MV-4-11 (cell line): ENCODE data around the gene PRRC2A.

ENCODE experiments used
- DNase-seq: peaks from one replicate; lab custom pipeline; 2025; lab: John Stamatoyannopoulos, UW

The PRRC2A gene

DNA sequence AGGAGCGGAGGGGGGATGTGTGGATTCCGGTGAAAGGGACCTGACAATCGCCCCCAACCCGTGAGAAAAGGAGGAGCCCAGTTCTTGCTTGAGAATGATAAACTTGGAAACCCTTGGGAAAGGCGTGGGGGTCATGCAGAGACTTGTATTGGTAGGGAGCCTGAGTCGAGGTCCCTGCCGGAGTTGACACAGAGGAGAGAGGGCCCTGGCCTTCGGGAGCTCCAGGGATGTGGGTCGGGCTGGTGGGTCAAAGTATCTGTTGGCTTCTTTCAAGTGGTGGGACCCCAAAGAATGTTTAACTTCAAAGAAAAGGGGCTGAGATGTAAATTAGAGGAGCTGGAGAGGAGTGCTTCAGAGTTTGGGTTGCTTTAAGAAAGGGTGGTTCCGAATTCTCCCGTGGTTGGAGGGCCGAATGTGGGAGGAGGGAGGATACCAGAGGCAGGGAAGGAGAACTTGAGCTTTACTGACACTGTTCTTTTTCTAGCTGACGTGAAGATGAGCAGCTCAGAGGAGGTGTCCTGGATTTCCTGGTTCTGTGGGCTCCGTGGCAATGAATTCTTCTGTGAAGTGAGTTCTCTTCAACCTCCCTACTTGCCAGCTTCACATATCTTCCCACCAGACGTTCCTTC lies 45.9 kb downstream of the PRRC2A start:
- no peak for DNase-seq

DNA sequence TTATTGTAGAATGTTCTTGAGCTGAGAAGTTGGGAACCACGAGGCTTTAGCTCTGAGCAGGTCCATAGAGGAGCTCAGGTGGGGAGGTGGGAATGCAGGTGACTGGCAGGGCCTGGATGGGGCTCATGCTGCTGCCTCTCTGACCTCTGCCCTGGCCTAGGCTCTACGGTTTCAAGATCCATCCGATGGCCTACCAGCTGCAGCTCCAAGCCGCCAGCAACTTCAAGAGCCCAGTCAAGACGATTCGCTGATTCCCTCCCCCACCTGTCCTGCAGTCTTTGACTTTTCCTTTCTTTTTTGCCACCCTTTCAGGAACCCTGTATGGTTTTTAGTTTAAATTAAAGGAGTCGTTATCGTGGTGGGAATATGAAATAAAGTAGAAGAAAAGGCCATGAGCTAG lies 49.2 kb downstream of the PRRC2A start, which contains the start of gene LY6G5B:
LY6G5B (plus strand) TSS at position 301 of the 400 bp plus-strand sequence. CDS start 975 bp downstream, outside the sequence.
- no peak for DNase-seq

DNA sequence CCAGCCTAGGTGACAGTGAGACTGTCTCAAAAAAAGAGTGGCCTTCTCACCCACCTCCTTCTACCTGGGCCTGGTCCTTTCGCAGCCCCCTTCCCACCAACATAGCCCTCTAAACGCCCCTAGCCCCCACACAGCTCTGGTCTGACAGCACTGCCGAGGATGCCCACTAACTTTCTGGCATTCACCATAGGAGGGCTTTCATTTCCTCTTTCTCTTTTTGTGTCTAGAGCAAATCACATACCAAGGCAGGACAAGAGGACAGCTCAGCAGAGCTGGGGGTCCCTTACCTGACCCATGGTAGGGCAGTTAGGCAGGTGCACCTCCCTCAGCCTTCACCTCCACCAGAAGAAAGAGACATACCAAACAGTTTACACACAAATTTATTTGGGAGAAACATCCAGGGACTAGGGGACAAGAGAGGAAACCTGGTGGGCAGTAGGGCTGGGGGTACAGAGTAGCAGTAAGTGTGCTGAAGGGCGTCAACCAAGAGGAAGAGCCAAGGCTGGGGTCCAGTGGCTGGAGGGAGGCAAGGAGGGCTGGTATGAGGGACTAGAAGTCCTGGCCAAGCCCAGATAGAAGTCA lies 55.9 kb downstream of the PRRC2A start:
- peak; percentile 38 for DNase-seq

DNA sequence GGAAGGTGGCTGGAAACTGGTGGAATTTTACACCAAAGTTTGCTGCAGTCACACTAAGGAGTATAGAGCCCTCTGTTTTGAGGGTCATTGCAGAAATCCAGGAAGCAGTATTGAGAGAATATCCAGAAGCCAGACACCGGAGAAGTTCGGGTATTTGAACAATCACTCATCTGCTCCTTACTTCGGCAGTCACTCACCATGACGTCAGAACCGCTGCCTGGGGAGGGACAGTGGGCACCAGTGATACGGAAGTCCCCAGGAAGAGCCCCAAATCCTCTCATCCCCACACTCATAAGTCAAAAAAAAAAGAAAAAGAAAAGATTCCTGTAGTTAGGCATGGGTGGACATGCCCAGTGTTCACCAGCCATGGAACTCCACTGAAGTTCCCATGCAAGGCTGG lies 56.4 kb downstream of the PRRC2A start:
- DNase-seq: peak; percentile 2

DNA sequence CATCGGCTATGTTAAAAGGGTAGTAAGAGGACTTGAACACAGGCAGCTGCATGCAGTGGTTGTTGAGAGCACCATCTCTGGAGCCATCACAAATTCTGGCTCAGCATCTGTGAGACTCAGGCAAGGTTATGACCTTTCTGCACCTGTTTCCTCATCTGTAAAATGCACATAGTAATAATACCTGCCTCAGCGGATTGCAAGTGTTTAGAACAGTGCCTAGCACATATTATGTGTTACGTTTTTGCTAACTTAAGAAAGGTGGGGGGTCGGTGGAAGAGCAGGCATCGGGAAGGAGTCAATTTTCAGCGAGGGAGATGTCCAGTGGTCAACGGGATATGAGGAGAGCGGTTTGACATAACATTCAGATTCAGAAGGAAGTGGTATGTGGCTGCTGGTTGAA lies 57.4 kb downstream of the PRRC2A start:
- no peak for DNase-seq

DNA sequence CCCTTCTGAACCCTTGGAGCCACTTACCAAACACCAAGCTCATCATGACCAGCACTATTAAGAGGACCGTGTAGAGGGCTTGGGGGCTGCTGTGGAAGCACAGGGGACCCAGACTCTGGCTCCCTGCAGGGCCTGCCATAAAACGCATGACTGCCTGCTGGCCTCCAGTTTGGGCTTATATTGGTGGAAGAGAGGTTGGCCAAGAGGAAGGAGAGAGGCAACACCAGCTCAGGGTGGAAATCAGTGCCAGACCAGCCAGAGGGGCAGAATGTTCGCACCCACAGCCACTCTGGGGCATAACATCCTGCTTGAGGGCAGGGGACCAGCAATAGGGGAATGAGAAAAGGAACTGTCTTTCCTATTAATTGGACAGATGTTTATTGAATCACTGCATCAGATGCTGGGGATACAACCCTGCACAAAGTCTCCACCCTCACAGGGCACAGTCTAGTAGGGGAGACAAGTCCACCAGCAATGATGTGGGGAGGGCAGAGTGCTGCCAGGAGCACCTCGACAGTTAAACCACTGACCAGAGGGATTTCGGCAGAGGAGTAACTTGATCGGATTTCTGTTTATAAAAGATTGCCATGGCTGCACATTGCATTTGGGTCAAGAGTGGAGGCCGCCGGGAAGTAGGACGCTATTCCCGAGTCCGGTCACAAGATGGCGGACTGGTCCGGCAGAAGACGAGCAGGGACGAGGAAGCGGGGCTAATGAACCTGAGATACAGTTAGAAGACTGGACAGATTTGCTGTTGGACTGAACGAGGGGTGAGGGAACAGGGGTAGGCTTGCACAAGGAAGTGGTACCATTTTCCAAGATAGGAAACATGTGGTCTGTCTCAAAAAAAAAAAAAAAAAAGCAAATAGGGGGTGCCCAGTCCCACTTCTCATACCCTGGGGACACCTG lies 60.0 kb downstream of the PRRC2A start, which contains the start of gene LY6G5C:
LY6G5C (minus strand) TSS at position 842 of the 909 bp plus-strand sequence; CDS start at position 148, 694 bp downstream.
- DNase-seq: peak; percentile 71

DNA sequence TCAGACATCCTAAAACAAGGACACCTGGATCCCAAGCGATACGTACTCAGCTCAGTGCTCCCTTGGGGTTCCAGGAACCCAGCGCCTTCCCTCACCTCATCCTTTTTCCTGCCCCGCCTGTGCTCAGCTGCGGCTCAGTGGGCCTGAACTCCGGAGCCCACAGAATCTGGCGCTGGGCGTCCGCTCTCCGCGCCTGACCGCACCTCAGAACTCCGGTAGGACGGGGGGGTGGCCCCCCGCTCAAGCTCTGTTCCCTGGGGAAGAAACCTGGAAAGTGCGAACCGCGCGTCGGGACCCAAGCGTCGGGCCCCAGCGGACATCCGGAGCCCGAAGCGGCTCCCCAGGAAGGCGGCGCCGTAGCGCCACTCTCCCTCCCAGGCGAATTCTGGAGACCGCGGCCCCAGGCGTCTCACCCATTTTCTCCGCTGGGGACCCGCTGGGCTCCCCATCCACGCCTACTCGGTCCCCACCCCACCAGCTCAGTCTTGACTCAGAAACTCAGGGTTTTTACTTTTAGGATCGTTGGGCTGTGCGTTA lies 60.7 kb downstream of the PRRC2A start:
- peak; percentile 11 for DNase-seq

DNA sequence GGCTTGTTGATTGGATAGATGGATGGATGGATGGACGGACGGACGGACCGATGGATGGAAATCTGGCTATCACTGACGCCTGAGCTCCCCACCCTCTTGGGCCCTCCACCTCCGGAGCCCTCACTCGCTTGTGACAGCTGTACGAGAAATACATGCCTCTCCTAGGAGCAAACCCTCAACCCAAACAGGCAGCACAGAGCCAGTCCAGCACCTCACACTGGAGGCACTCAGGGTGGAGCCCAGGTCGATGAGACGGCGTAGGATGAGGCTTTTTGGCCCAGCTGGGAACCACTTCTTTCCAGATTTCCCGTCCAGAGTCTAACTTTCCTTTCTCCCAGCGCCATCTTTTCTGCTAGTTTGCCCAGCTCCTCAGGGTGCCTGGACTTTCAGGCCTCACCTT lies 63.1 kb downstream of the PRRC2A start:
- DNase-seq: no peak

DNA sequence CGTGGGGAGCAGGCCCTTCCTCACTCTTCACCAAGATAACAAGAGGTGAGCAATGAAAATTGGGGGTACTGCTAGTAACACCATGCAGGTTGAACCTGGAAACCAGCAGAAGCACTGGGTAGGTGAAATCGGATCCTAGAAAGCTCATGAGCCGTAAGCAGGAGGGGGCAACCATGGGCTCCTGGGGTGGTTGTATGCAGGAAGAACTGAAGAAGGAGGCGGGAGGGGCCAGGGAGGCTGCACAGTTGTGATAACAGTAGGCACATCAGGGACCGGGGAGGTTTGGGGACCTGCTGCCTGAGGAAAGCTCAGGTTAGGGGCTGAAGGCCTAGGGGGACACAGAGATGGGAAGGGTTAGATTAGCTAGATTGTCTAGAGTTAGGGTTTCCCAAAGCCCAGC lies 66.0 kb downstream of the PRRC2A start:
- DNase-seq: no peak

DNA sequence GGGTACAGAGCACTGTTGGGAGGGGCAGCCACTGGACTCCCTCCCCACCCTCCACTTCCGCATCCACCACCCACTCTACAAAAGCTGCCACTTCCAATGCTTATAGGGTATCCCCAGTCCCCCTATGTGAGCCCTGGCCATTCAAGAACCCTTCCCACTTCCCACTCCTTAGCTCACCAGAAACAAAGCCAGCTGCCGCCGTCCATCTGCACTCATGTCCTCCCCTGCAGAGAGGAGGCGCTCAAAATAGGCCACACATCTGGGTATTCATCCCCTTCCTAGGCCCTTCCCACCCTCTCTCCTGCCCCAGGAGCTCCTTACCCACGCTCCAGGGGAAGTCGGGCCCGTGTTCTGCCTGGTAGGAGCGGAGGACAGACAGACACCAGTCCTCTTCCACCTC lies 66.8 kb downstream of the PRRC2A start:
- DNase-seq: no peak
